CD4-positive, alpha-beta memory T cell (primary cell): ENCODE measurements around the gene SLC34A3. TPM values are rescaled to one million over a fixed set of nuclear protein-coding genes. Genes with fewer than 3 reads are reported as not detected.

Experiments used
- CTCF ChIA-PET: fragments of 350-600 bp; sonication (Branson Sonifier 250); formaldehyde crosslinking; loops from one replicate; lab custom pipeline; 2021; ENCODE audit warnings: inconsistent platforms; ENCODE audit not compliant: partially characterized antibody; lab: Charles Lee
- POLR2A ChIA-PET: fragments of 350-600 bp; sonication (Branson Sonifier 250); formaldehyde crosslinking; loops from one replicate; lab custom pipeline; 2021; ENCODE audit not compliant: partially characterized antibody; lab: Charles Lee
- DNase-seq, 5 donors: peaks; one replicate each; pipeline versions ENCODE4 v3.0.0 to v3.0.0-alpha.2; 2020 to 2022; ENCODE audit warnings: mixed read lengths in 1 of 5
- H3K27ac ChIP-seq: one replicate; pipeline ENCODE4 v1.7.0; 2013; ENCODE audit warnings: low read depth, low read length
- H3K27me3 ChIP-seq: 2 replicates; pipeline ENCODE4 v1.7.0; 2013; ENCODE audit warnings: mild to moderate bottlenecking, low read length, moderate library complexity; ENCODE audit not compliant: insufficient read depth
- H3K36me3 ChIP-seq: 2 replicates; pipeline ENCODE4 v1.7.0; 2013; ENCODE audit warnings: mild to moderate bottlenecking, low read length, moderate library complexity; ENCODE audit not compliant: insufficient read depth
- H3K4me1 ChIP-seq: 2 replicates; pipeline ENCODE4 v1.7.0; 2013; ENCODE audit warnings: mild to moderate bottlenecking, low read length, moderate library complexity; ENCODE audit not compliant: insufficient read depth
- H3K4me3 ChIP-seq, 2 donors: one replicate each; pipeline ENCODE4 v1.7.0; 2013; ENCODE audit warnings: low read length in 2 of 2, mild to moderate bottlenecking in 1 of 2
- H3K9me3 ChIP-seq, 2 donors: one replicate each; pipeline ENCODE4 v1.7.0; 2013; ENCODE audit warnings: low read length in 2 of 2, control low read depth in 1 of 2; ENCODE audit not compliant: control insufficient read depth in 1 of 2
- H3K27ac Mint-ChIP-seq, 7 donors: one replicate each; pipeline ENCODE4 v1.8.0; 2020 to 2021; ENCODE audit warnings: mixed read lengths in 7 of 7, mild to moderate bottlenecking in 6 of 7, inconsistent platforms in 3 of 7, moderate library complexity in 3 of 7
- H3K27me3 Mint-ChIP-seq, 2 donors: one replicate each; pipeline ENCODE4 v1.8.0; 2020 to 2021; ENCODE audit warnings: mixed read lengths in 2 of 2
- H3K36me3 Mint-ChIP-seq, 2 donors: one replicate each; pipeline ENCODE4 v1.8.0; 2020 to 2021; ENCODE audit warnings: mixed read lengths in 2 of 2, inconsistent platforms in 1 of 2, mild to moderate bottlenecking in 1 of 2
- H3K4me1 Mint-ChIP-seq, 4 donors: one replicate each; pipeline ENCODE4 v1.8.0; 2020 to 2021; ENCODE audit warnings: mixed read lengths in 4 of 4, mild to moderate bottlenecking in 1 of 4
- H3K4me3 Mint-ChIP-seq, 8 donors: one replicate each; pipeline ENCODE4 v1.8.0; 2020 to 2021; ENCODE audit warnings: mixed read lengths in 8 of 8, mild to moderate bottlenecking in 7 of 8, moderate library complexity in 6 of 8, inconsistent platforms in 3 of 8
- H3K9me3 Mint-ChIP-seq, 8 donors: one replicate each; pipeline ENCODE4 v1.8.0; 2020 to 2021; ENCODE audit warnings: mixed read lengths in 8 of 8, mild to moderate bottlenecking in 5 of 8, inconsistent platforms in 3 of 8, moderate library complexity in 1 of 8
- intact Hi-C: fragments of 100-400 bp; cut with micrococcal nuclease; formaldehyde crosslinking; loops from one replicate; pipeline ENCODE4 v1.15.1; 2023
- polyA plus RNA-seq, 2 donors: library from polyadenylated mRNA; unstranded; fragments of 300-500 nt; fragmentation: Illumina TruSeq; gene quantifications; one replicate each; pipeline ENCODE4 v1.2.3, GENCODE V29; 2021
- total RNA-seq, 2 experiments: library from RNA; stranded (reverse); gene quantifications; one replicate each; pipeline ENCODE4 v1.2.3, GENCODE V29; 2021

SLC34A3 gene
- total and polyA plus RNA-seq, 4 experiments from 2014 or later, result not detected

DNA sequence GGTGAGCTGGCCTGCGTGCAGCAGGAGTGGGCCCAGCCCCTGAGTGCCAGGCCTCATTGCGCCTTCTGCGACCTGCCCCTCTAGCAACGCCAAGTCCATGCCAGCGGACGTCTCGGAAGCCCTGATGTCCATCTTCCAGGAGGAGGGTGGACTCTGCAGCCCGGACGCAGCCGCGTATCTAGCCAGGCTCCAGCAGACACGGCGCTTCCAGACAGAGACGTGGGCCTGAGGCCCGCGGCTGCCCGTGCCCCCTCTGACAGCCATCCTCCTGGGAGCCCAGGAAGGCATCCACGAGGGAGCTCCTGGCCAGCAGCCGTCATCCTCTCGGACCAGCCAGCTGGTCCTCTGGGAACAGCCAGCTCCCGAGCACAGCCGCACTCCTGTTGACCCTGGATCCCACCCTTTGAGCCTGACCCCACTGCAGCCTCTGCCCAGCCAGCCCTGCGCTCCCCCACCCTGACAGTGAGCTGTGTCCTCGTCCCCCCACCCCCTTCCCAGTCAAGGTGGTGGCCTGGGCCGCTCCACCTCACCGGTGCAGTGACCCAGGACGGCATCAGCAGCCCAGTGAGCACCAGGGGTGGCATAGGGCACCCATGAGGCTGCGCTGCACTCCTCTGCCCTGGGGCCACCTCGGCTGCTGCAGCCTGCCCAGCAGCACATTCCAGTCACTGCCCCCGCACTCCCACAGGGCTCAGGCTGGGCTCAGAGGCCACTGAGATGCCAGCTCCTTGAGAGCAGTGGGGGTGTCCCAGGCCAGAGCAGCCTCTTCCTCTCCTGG is 14.3 kb upstream of the SLC34A3 start:
- no peak overlapping the region for H3K27ac Mint-ChIP-seq
- ChIA-PET POLR2A (interaction anchor here (0.8 to 2.0 kb wide), 3 partner anchors 16 to 104 kb away, joined by 3 to 7 read pairs (median 3); partner anchors contain the start of gene TPRN), CTCF (interaction anchor here (1.6 to 3.0 kb wide), 2 partner anchors 20 to 25 kb away, joined by 4 to 10 read pairs; no protein-coding TSS in a partner anchor)
- H3K27ac ChIP-seq, result no peak overlapping the region
- intact Hi-C loops, result no loop called here
- H3K36me3 ChIP-seq, result no peaks in the 10 kb centered on the region
- H3K27me3 ChIP-seq, result no peaks in the 10 kb centered on the region
- H3K27me3 Mint-ChIP-seq, result no peaks in the 10 kb centered on the region
- no peaks in the 10 kb centered on the region for H3K4me1 ChIP-seq
- no peaks in the 10 kb centered on the region for H3K4me1 Mint-ChIP-seq
- no peak overlapping the region for H3K4me3 ChIP-seq
- DNase-seq, result no peak
- H3K9me3 Mint-ChIP-seq, result no peaks in the 10 kb centered on the region
- H3K9me3 ChIP-seq, result no peaks in the 10 kb centered on the region
- H3K4me3 Mint-ChIP-seq, result no peak overlapping the region
- no peaks in the 10 kb centered on the region for H3K36me3 Mint-ChIP-seq

GRCh38 chr9:137217276-137218211 is 13.2 kb upstream of the SLC34A3 start:
- DNase-seq, result no peak
- H3K4me1 Mint-ChIP-seq, result no peaks in the 10 kb centered on the region
- ChIA-PET POLR2A (interaction anchor here (0.9 to 6.8 kb wide), 4 partner anchors 17 to 105 kb away, joined by 3 to 61 read pairs (median 5); partner anchors contain the start of genes ANAPC2, SSNA1 and TPRN), CTCF (no interaction called here)
- no peaks in the 10 kb centered on the region for H3K9me3 Mint-ChIP-seq
- H3K4me3 ChIP-seq, result no peak overlapping the region
- peak overlapping the region in 1 of 8 donors; percentile 10 for H3K4me3 Mint-ChIP-seq
- H3K27ac Mint-ChIP-seq, result no peak overlapping the region
- H3K27me3 ChIP-seq, result no peaks in the 10 kb centered on the region
- no peaks in the 10 kb centered on the region for H3K9me3 ChIP-seq
- H3K36me3 ChIP-seq, result no peaks in the 10 kb centered on the region
- intact Hi-C loops, result no loop called here
- no peak overlapping the region for H3K27ac ChIP-seq
- no peaks in the 10 kb centered on the region for H3K27me3 Mint-ChIP-seq
- H3K36me3 Mint-ChIP-seq, result no peaks in the 10 kb centered on the region
- H3K4me1 ChIP-seq, result peaks cover 2% of the 10 kb centered on the region

DNA sequence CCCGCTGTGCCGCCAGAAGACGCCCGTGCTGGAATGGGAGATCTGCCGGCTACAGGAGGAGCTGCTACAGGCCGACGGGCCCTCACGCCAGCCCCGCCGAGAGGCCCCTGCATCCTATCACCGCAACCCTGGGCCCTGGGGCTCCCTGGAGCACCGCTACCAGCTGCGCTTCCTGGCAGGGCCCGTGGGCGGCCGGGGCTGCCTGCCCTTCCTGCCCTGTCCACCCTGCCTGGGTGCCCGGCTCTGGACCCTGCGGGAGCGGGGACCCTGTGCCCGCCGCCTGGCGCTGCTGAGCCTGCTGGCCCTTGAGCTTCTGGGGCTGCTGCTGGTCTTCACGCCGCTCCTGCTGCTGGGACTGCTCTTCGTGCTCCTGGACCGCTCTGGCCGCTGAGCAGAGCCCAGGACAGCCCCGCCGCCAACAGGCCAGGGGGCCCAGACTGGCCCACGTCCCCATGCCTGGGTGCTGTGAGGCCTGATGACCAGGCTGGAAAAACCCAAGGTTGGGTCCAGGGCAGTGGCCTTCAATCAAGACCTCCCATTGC is 12.4 kb upstream of the SLC34A3 start:
- Mint-ChIP-seq H3K27ac (no peak overlapping the region), H3K9me3 (no peaks in the 10 kb centered on the region), H3K4me1 (peaks cover 0 to 4% (median 2%) of the 10 kb centered on the region in 4 donors), H3K4me3 (no peak overlapping the region), H3K36me3 (no peaks in the 10 kb centered on the region), H3K27me3 (no peaks in the 10 kb centered on the region)
- no peak for DNase-seq
- CTCF ChIA-PET, result no interaction called here
- H3K4me3 ChIP-seq, result no peak overlapping the region
- H3K27ac ChIP-seq, result no peak overlapping the region
- POLR2A ChIA-PET, result interaction anchor here (0.9 to 6.8 kb wide), 4 partner anchors 18 to 29 kb away, joined by 3 to 61 read pairs (median 8); partner anchors contain the start of genes ANAPC2, SSNA1 and TPRN
- peaks cover 9% of the 10 kb centered on the region for H3K4me1 ChIP-seq
- H3K27me3 ChIP-seq, result no peaks in the 10 kb centered on the region
- H3K9me3 ChIP-seq, result no peaks in the 10 kb centered on the region
- intact Hi-C loops, result no loop called here
- no peaks in the 10 kb centered on the region for H3K36me3 ChIP-seq

DNA sequence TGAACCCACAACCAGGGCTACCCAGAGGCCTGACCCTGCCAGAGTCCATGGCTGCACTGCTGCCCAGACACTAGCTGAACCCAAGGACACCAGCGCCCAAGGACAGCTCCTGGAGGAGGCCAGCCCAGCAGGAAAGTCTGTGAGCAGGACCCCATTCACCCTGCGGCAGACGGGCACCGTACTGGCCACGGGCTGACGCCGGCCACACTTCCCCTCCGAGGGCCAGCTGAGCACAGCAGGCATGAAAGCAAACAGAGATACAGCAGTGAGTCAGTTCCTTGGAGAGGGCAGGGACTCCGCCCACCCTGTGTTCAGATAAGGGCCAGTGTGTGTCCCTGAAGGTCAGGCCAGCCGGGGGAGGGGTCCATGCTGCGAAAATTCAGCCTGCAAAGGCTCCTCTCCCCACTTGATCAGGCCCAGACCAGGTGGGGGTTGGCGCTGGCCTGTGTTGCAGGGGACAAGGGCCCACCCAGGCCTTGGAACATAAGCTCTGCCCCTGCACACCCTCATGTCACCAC is 11.9 kb upstream of the SLC34A3 start:
- CTCF ChIA-PET, result interaction anchor here (0.5 to 0.6 kb wide), 2 partner anchors 26 to 101 kb away, joined by 3 to 4 read pairs; no protein-coding TSS in a partner anchor
- H3K9me3 ChIP-seq, result no peaks in the 10 kb centered on the region
- H3K4me1 ChIP-seq, result peaks cover 10% of the 10 kb centered on the region

GRCh38 chr9:137219757-137220316 is 10.9 kb upstream of the SLC34A3 start:
- intact Hi-C loops, result loop anchor here (5.0 kb wide), 1 partner anchor 493 kb away; no protein-coding TSS in a partner anchor
- Mint-ChIP-seq H3K27me3 (no peaks in the 10 kb centered on the region), H3K4me3 (no peak overlapping the region), H3K4me1 (peaks cover 0 to 14% (median 3%) of the 10 kb centered on the region in 4 donors), H3K27ac (peak overlapping the region in 2 of 7 donors; percentile 36 to 38), H3K36me3 (no peaks in the 10 kb centered on the region), H3K9me3 (no peaks in the 10 kb centered on the region)
- peaks cover 18% of the 10 kb centered on the region for H3K4me1 ChIP-seq
- POLR2A ChIA-PET, result interaction anchor here (1.2 to 6.8 kb wide), 4 partner anchors 17 to 90 kb away, joined by 4 to 61 read pairs (median 6); partner anchors contain the start of genes ANAPC2, SSNA1 and TPRN
- no peak for DNase-seq
- no peaks in the 10 kb centered on the region for H3K9me3 ChIP-seq
- H3K27me3 ChIP-seq, result no peaks in the 10 kb centered on the region
- no peaks in the 10 kb centered on the region for H3K36me3 ChIP-seq
- H3K4me3 ChIP-seq, result no peak overlapping the region
- H3K27ac ChIP-seq, result no peak overlapping the region
- CTCF ChIA-PET, result interaction anchor here (0.9 kb wide), 1 partner anchor 31 kb away, joined by 3 read pairs; the partner anchor contains the start of genes ANAPC2 and SSNA1

More for the DNA sequence above, 11.9 kb upstream of the SLC34A3 start:
- Mint-ChIP-seq H3K9me3 (no peaks in the 10 kb centered on the region), H3K36me3 (no peaks in the 10 kb centered on the region), H3K4me1 (peaks cover 0 to 10% (median 2%) of the 10 kb centered on the region in 4 donors), H3K4me3 (no peak overlapping the region), H3K27ac (no peak overlapping the region), H3K27me3 (no peaks in the 10 kb centered on the region)
- no peak for DNase-seq
- H3K27me3 ChIP-seq, result no peaks in the 10 kb centered on the region
- POLR2A ChIA-PET, result interaction anchor here (0.9 to 6.8 kb wide), 4 partner anchors 18 to 30 kb away, joined by 3 to 61 read pairs (median 6); partner anchors contain the start of genes ANAPC2, SSNA1 and TPRN
- H3K4me3 ChIP-seq, result no peak overlapping the region
- intact Hi-C loops, result no loop called here
- no peaks in the 10 kb centered on the region for H3K36me3 ChIP-seq
- no peak overlapping the region for H3K27ac ChIP-seq
